SH-SY5Y (cell line): ENCODE results near the gene CRABP1.

Experiments
- GATA2 ChIP-seq: IDR thresholded peaks from 2 replicates; pipeline ENCODE4 v1.6.1; 2011; ENCODE audit warnings: mild to moderate bottlenecking, low read depth, low read length
- GATA3 ChIP-seq: IDR thresholded peaks from 2 replicates; pipeline ENCODE4 v1.6.1; 2011; ENCODE audit warnings: low read depth, mild to moderate bottlenecking, low read length, moderate library complexity

DNA sequence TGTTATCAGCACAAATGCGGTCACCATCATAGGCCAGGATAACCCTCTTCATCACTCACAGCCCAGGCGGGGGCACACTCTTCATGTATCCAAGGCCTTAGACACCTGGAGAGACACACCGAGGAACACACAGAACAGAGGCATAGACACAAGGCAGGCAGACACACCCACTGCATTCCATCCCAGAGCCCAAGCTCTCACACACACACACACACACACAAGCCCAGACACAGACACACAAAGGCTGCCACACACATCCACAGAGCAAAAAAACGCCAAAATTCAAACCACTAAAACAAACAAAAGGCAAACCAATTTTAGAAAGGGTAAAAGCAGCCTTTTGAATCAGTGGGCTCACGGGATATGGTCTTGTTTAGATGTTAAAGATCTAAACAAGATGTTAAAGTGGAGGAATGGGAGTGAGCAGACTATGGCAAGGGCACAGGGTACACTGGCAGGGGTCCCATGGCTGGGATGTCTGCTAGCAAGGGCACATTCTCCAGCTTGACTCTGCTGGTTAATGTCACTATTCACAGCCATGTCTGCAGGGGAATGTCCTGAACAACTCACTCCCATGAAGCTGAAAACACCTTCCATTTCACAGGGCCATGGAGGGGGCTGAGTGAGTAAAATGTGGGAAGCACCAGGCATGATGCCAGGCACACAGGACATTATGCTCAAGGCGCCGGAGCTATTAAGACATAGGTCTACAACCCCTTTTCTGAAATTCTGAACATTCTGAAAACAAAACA lies 14.9 kb upstream of the CRABP1 start:
- TF ChIP-seq GATA2 (no peak), GATA3 (no peak)
